H9 (cell line): ENCODE data around the gene NR5A1. TPM values are rescaled to one million over a fixed set of nuclear protein-coding genes. Genes with fewer than 3 reads are reported as not detected.

Experiments
- DNase-seq: peaks from one replicate; pipeline ENCODE4 v3.0.0-alpha.2; 2017
- H2AFZ ChIP-seq: one replicate; pipeline ENCODE4 v1.6.1; 2013; ENCODE audit warnings: mild to moderate bottlenecking, low read length, control low read depth, moderate library complexity
- H2AK5ac ChIP-seq: 2 replicates; pipeline ENCODE4 v1.6.1; 2013; ENCODE audit warnings: low read length, control low read depth, mixed read lengths; ENCODE audit not compliant: insufficient read length
- H2BK120ac ChIP-seq: one replicate; pipeline ENCODE4 v1.6.1; 2013; ENCODE audit warnings: low read depth, mild to moderate bottlenecking, low read length, control low read depth, inconsistent platforms; ENCODE audit not compliant: poor library complexity, severe bottlenecking
- H2BK12ac ChIP-seq: 2 replicates; pipeline ENCODE4 v1.6.1; 2013; ENCODE audit warnings: low read length, control low read depth, mixed read lengths, low read depth; ENCODE audit not compliant: insufficient read length
- H2BK15ac ChIP-seq: 2 replicates; pipeline ENCODE4 v1.6.1; 2013; ENCODE audit warnings: low read depth, low read length, control low read depth
- H2BK20ac ChIP-seq: one replicate; pipeline ENCODE4 v1.6.1; 2013; ENCODE audit warnings: low read depth, mild to moderate bottlenecking, low read length, control low read depth, inconsistent platforms; ENCODE audit not compliant: poor library complexity, severe bottlenecking
- H2BK5ac ChIP-seq: 2 replicates; pipeline ENCODE4 v1.6.1; 2013; ENCODE audit warnings: low read length, control low read depth, mixed read lengths; ENCODE audit not compliant: insufficient read length
- H3K14ac ChIP-seq: 2 replicates; pipeline ENCODE4 v1.6.1; 2013; ENCODE audit warnings: low read length, control low read depth; ENCODE audit not compliant: insufficient read depth
- H3K18ac ChIP-seq: 2 replicates; pipeline ENCODE4 v1.6.1; 2013; ENCODE audit warnings: low read depth, mild to moderate bottlenecking, mixed read lengths, low read length, control low read depth; ENCODE audit not compliant: insufficient read length
- H3K23ac ChIP-seq: 2 replicates; pipeline ENCODE4 v1.6.1; 2013; ENCODE audit warnings: low read length, control low read depth, mixed read lengths, low read depth; ENCODE audit not compliant: insufficient read length
- H3K23me2 ChIP-seq: 2 replicates; pipeline ENCODE4 v1.6.1; 2013; ENCODE audit warnings: low read depth, mild to moderate bottlenecking, mixed read lengths, low read length, control low read depth; ENCODE audit not compliant: insufficient read length, poor library complexity, severe bottlenecking
- H3K27ac ChIP-seq: 2 replicates; pipeline ENCODE4 v1.5.1; 2013; ENCODE audit warnings: low read length, control low read depth, mixed read lengths, low read depth; ENCODE audit not compliant: insufficient read length
- H3K27me3 ChIP-seq: 2 replicates; pipeline ENCODE4 v1.6.1; 2013; ENCODE audit warnings: low read length, control low read depth, inconsistent platforms; ENCODE audit not compliant: insufficient read depth
- H3K4ac ChIP-seq: 2 replicates; pipeline ENCODE4 v1.6.1; 2013; ENCODE audit warnings: low read depth, mild to moderate bottlenecking, control low read depth, inconsistent platforms, low read length, moderate library complexity
- H3K4me1 ChIP-seq: 2 replicates; pipeline ENCODE4 v1.6.1; 2013; ENCODE audit warnings: low read length, control low read depth, inconsistent platforms; ENCODE audit not compliant: insufficient read depth
- H3K4me2 ChIP-seq: 2 replicates; pipeline ENCODE4 v1.6.1; 2013; ENCODE audit warnings: low read length, control low read depth, mixed read lengths; ENCODE audit not compliant: insufficient read length, insufficient read depth
- H3K56ac ChIP-seq: 2 replicates; pipeline ENCODE4 v1.6.1; 2013; ENCODE audit warnings: low read depth, mild to moderate bottlenecking, mixed read lengths, low read length, control low read depth; ENCODE audit not compliant: insufficient read length
- H3K79me1 ChIP-seq: 2 replicates; pipeline ENCODE4 v1.6.1; 2013; ENCODE audit warnings: low read depth, mild to moderate bottlenecking, moderate library complexity, low read length, control low read depth, inconsistent platforms; ENCODE audit not compliant: insufficient read depth, poor library complexity, severe bottlenecking
- H3K79me2 ChIP-seq: 2 replicates; pipeline ENCODE4 v1.6.1; 2013; ENCODE audit warnings: low read length, control low read depth, inconsistent platforms; ENCODE audit not compliant: insufficient read depth
- H3K9ac ChIP-seq: 2 replicates; pipeline ENCODE4 v1.6.1; 2013; ENCODE audit warnings: low read length, control low read depth, mixed read lengths; ENCODE audit not compliant: insufficient read length; ENCODE audit errors: extremely low read depth
- H3K9me3 ChIP-seq: one replicate; pipeline ENCODE4 v1.6.1; 2013; ENCODE audit warnings: low read depth, low read length, inconsistent platforms; ENCODE audit not compliant: control insufficient read depth
- H3T11ph ChIP-seq: one replicate; pipeline ENCODE4 v1.6.1; 2013; ENCODE audit warnings: mild to moderate bottlenecking, low read length, control low read depth, inconsistent platforms
- H4K20me1 ChIP-seq: one replicate; pipeline ENCODE4 v1.6.1; 2013; ENCODE audit not compliant: control insufficient read depth, insufficient read length, insufficient read depth
- H4K5ac ChIP-seq: 2 replicates; pipeline ENCODE4 v1.6.1; 2013; ENCODE audit warnings: low read depth, mild to moderate bottlenecking, mixed read lengths, low read length, control low read depth; ENCODE audit not compliant: insufficient read length
- H4K8ac ChIP-seq: replicated peaks from 2 replicates; pipeline ENCODE4 v1.6.1; 2013; ENCODE audit warnings: low read length, control low read depth, mixed read lengths, low read depth; ENCODE audit not compliant: insufficient read length
- H4K91ac ChIP-seq: 2 replicates; pipeline ENCODE4 v1.6.1; 2013; ENCODE audit warnings: low read depth, mild to moderate bottlenecking, moderate library complexity, mixed read lengths, low read length, control low read depth; ENCODE audit not compliant: insufficient read length
- H3K27ac Mint-ChIP-seq, 3 experiments: 2 replicates in 2 of 3; 3 replicates in 1 of 3; pipeline ENCODE4 v1.8.0; 2020 to 2021; ENCODE audit warnings: mixed read lengths in 3 of 3, mild to moderate bottlenecking in 1 of 3, moderate library complexity in 1 of 3
- H3K27me3 Mint-ChIP-seq: 2 replicates; pipeline ENCODE4 v1.8.0; 2021; ENCODE audit warnings: low read depth, mild to moderate bottlenecking, moderate library complexity, mixed read lengths
- H3K36me3 Mint-ChIP-seq, 3 experiments: 2 replicates in 2 of 3; 3 replicates in 1 of 3; pipeline ENCODE4 v1.8.0; 2020 to 2021; ENCODE audit warnings: low read depth in 3 of 3, mixed read lengths in 3 of 3; ENCODE audit not compliant: insufficient read depth in 1 of 3
- H3K4me1 Mint-ChIP-seq, 2 experiments: 2 replicates each; pipeline ENCODE4 v1.8.0; 2020; ENCODE audit warnings: mixed read lengths in 2 of 2
- H3K4me3 Mint-ChIP-seq, 2 experiments: 2 replicates in 1 of 2; 3 replicates in 1 of 2; pipeline ENCODE4 v1.8.0; 2020 to 2021; ENCODE audit warnings: mild to moderate bottlenecking in 2 of 2, mixed read lengths in 2 of 2, moderate library complexity in 1 of 2
- H3K9me3 Mint-ChIP-seq, 2 experiments: 2 replicates in 1 of 2; 3 replicates in 1 of 2; pipeline ENCODE4 v1.8.0; 2020; ENCODE audit warnings: mild to moderate bottlenecking in 2 of 2, mixed read lengths in 2 of 2, moderate library complexity in 1 of 2
- WGBS: extraction: QIAGEN DNeasy Blood & Tissue Kit; methylation state at CpG from one replicate; pipeline ENCODE4 v1.1.7; 2013; ENCODE audit warnings: missing lambda C conversion rate, low lambda C conversion rate, mixed read lengths; ENCODE audit not compliant: insufficient read length; ENCODE audit errors: extremely low coverage; 5-methylcytosine and 5-hydroxymethylcytosine counted together
- total RNA-seq: library from RNA; stranded (reverse); gene quantifications from 2 replicates; pipeline ENCODE4 v1.2.1, GENCODE V29; 2021
- TF ChIP-seq, protein P1 (sequence below): fragments of 200-600 bp; sonication (generic); conservative IDR thresholded peaks from 3 replicates; pipeline ENCODE4 v1.8.0; 2021; ENCODE audit warnings: antibody characterized with exemption, mild to moderate bottlenecking

NR5A1 gene
- total RNA-seq, 1 experiment from 2014 or later = 0.37 TPM

- no peak overlapping the region for H2BK12ac ChIP-seq
- H2BK15ac ChIP-seq = no peak overlapping the region
- H3K23ac ChIP-seq = no peak overlapping the region
- no peak overlapping the region for H3K56ac ChIP-seq
- H3K4me1 Mint-ChIP-seq = peaks cover 6 to 38% of the 10 kb centered on the region in 2 experiments
- H3T11ph ChIP-seq = no peak overlapping the region
- H3K9ac ChIP-seq = no peak overlapping the region
- peaks cover 33% of the 10 kb centered on the region for H3K27me3 ChIP-seq
- no peak overlapping the region for H4K91ac ChIP-seq
- peak overlapping the region; percentile 56 for H3K4me2 ChIP-seq
- H3K4me1 ChIP-seq = peaks cover 4% of the 10 kb centered on the region; the same call in 1 of the 2 replicates
- no peak overlapping the region for H3K14ac ChIP-seq
- no peak overlapping the region for H2AFZ ChIP-seq
- no peak overlapping the region for H3K27ac ChIP-seq
- no peak overlapping the region for H3K4ac ChIP-seq
- no peak overlapping the region for H4K5ac ChIP-seq
- peaks cover 6% of the 10 kb centered on the region for H3K23me2 ChIP-seq
- H2BK120ac ChIP-seq = no peak overlapping the region
- peaks cover 0 to 2% (median 0%) of the 10 kb centered on the region in 3 experiments; a peak in 1 of 7 replicates for H3K36me3 Mint-ChIP-seq
- TF ChIP-seq, protein P1, sequence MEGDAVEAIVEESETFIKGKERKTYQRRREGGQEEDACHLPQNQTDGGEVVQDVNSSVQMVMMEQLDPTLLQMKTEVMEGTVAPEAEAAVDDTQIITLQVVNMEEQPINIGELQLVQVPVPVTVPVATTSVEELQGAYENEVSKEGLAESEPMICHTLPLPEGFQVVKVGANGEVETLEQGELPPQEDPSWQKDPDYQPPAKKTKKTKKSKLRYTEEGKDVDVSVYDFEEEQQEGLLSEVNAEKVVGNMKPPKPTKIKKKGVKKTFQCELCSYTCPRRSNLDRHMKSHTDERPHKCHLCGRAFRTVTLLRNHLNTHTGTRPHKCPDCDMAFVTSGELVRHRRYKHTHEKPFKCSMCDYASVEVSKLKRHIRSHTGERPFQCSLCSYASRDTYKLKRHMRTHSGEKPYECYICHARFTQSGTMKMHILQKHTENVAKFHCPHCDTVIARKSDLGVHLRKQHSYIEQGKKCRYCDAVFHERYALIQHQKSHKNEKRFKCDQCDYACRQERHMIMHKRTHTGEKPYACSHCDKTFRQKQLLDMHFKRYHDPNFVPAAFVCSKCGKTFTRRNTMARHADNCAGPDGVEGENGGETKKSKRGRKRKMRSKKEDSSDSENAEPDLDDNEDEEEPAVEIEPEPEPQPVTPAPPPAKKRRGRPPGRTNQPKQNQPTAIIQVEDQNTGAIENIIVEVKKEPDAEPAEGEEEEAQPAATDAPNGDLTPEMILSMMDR = no peak
- no peaks in the 10 kb centered on the region for H4K20me1 ChIP-seq
- peak overlapping the region; percentile 33 to 80 for H3K4me3 Mint-ChIP-seq
- no peak overlapping the region for H4K8ac ChIP-seq
- H3K27me3 Mint-ChIP-seq = peaks cover 68% of the 10 kb centered on the region
- peak; percentile 63 for DNase-seq
- no peaks in the 10 kb centered on the region for H3K79me2 ChIP-seq
- H3K18ac ChIP-seq = no peak overlapping the region
- H3K9me3 Mint-ChIP-seq = peaks cover 0 to 8% of the 10 kb centered on the region in 2 experiments; a peak in 3 of 5 replicates
- no peaks in the 10 kb centered on the region for H3K79me1 ChIP-seq
- H3K9me3 ChIP-seq = no peaks in the 10 kb centered on the region
- no peak overlapping the region for H2BK5ac ChIP-seq
- WGBS = no CpG with 5 or more reads among the region's 96 CpGs
- H2AK5ac ChIP-seq = no peak overlapping the region
- no peak overlapping the region for H3K27ac Mint-ChIP-seq
- no peak overlapping the region for H2BK20ac ChIP-seq
These were observed 4.2 kb downstream of the NR5A1 start for GRCh38 chr9:124502711-124503702.
